Keratinocyte (primary cell): ENCODE measurements around the gene CACNG4.

Experiments used
- CTCF ChIP-seq, 3 experiments: IDR thresholded peaks in 1 of 3; conservative IDR thresholded peaks in 1 of 3; optimal IDR thresholded peaks in 1 of 3; 2 replicates in 2 of 3; 3 replicates in 1 of 3; pipeline versions ENCODE3 to v1.5.1; 2011; ENCODE audit warnings: low read length in 3 of 3, mild to moderate bottlenecking in 3 of 3, moderate library complexity in 2 of 3, control low read depth in 1 of 3, inconsistent platforms in 1 of 3; ENCODE audit not compliant: insufficient read depth in 2 of 3; ENCODE audit errors: extremely low read depth in 1 of 3
- EZH2 ChIP-seq: IDR thresholded peaks from one replicate; pipeline ENCODE4 v1.6.1; 2012; ENCODE audit warnings: inconsistent platforms, mild to moderate bottlenecking, low read length, moderate library complexity

- TF ChIP-seq CTCF (optimal IDR thresholded peaks at IDR 0.05 in 1 of 3, IDR thresholded peaks at IDR 0.05 in 1 of 3, conservative IDR thresholded peaks at IDR 0.05 in 1 of 3; ENCODE audit: extremely low read depth in 1 of 3, insufficient read depth in 2 of 3, low read length in 3 of 3) (no peak), EZH2 (no peak)
Observed at GRCh38 chr17:66935717-66936116, 28.8 kb upstream of the CACNG4 start.
